GM12878 (cell line): ENCODE measurements around the gene NRXN3. TPM values are rescaled to one million over a fixed set of nuclear protein-coding genes. Genes with fewer than 3 reads are reported as not detected.

ENCODE experiments used
- ATAC-seq: fragments of 200-7000 bp; cut with Tn5 transposase; 3 replicates; pipeline ENCODE4 v1.9.1; 2020; ENCODE audit warnings: mild to moderate bottlenecking, moderate library complexity
- BruUV-seq: library from RNA; stranded (reverse); fragments of 400-500 nt; replicated peaks from 2 replicates; lab custom pipeline; 2021; lab: Mats Ljungman, UMichigan
- CTCF ChIA-PET: fragments of 300-600 bp; sonication (Branson Sonifier 250); formaldehyde crosslinking; extraction: SDS; loops from one replicate; lab custom pipeline; 2021; ENCODE audit warnings: inconsistent platforms; lab: Yijun Ruan, JAX
- POLR2A ChIA-PET: fragments of 350-600 bp; formaldehyde crosslinking; extraction: SDS; loops from one replicate; lab custom pipeline; 2021; ENCODE audit warnings: inconsistent platforms; lab: Charles Lee
- RAD21 ChIA-PET: fragments of 300-600 bp; sonication (Branson Sonifier 250); formaldehyde crosslinking; loops from one replicate; lab custom pipeline; 2023; ENCODE audit warnings: antibody characterized with exemption; ENCODE audit not compliant: unreplicated experiment; lab: Charles Lee
- SMC1A ChIA-PET: fragments of 300-600 bp; sonication (Branson Sonifier 250); formaldehyde crosslinking; loops from one replicate; lab custom pipeline; 2023; ENCODE audit not compliant: unreplicated experiment, uncharacterized antibody; lab: Charles Lee
- DNase-seq: peaks from one replicate; pipeline ENCODE4 v3.0.0-alpha.2; 2011; ENCODE audit warnings: low read depth, low spot score
- FAIRE-seq: peaks from 3 replicates; lab custom pipeline; 2011; peaks lifted over from hg19 to GRCh38; lab: Jason Lieb, UNC
- H2AFZ ChIP-seq: 2 replicates; pipeline ENCODE4 v1.6.0; 2011; ENCODE audit warnings: low read depth, low read length, control low read depth; ENCODE audit not compliant: control insufficient read depth
- H3K27ac ChIP-seq: 2 replicates; pipeline ENCODE4 v1.5.1; 2011; ENCODE audit warnings: control low read depth; ENCODE audit not compliant: control insufficient read depth, insufficient read depth
- H3K27me3 ChIP-seq, 2 experiments: replicated peaks in 1 of 2; 2 replicates each; pipeline versions ENCODE4 v1.6.0 to v1.6.1; 2011; ENCODE audit warnings: low read length in 1 of 2; ENCODE audit not compliant: control insufficient read depth in 2 of 2, insufficient read depth in 2 of 2
- H3K36me3 ChIP-seq, 2 experiments: 2 replicates each; pipeline ENCODE4 v1.5.1; 2011; ENCODE audit warnings: low read length in 1 of 2; ENCODE audit not compliant: control insufficient read depth in 2 of 2, insufficient read depth in 2 of 2
- H3K4me1 ChIP-seq: 2 replicates; pipeline ENCODE4 v1.6.1; 2011; ENCODE audit warnings: mild to moderate bottlenecking, low read length, moderate library complexity, mixed read lengths; ENCODE audit not compliant: control insufficient read depth, insufficient read depth
- H3K4me2 ChIP-seq: 2 replicates; pipeline ENCODE4 v1.6.0; 2011; ENCODE audit warnings: control low read depth; ENCODE audit not compliant: control insufficient read depth, insufficient read depth
- H3K4me3 ChIP-seq: fragments of 200-600 bp; sonication (generic); 2 replicates; pipeline ENCODE4 v1.5.1; 2016
- H3K79me2 ChIP-seq: 2 replicates; pipeline ENCODE4 v1.6.0; 2011; ENCODE audit warnings: low read length; ENCODE audit not compliant: control insufficient read depth, insufficient read depth
- H3K9ac ChIP-seq: 2 replicates; pipeline ENCODE4 v1.8.0; 2011; ENCODE audit warnings: low read length, control low read depth, mixed read lengths; ENCODE audit not compliant: control insufficient read depth, insufficient read depth
- H3K9me3 ChIP-seq: replicated peaks from 3 replicates; pipeline ENCODE4 v1.5.1; 2011; ENCODE audit warnings: mild to moderate bottlenecking, low read length; ENCODE audit not compliant: control insufficient read depth, insufficient read depth
- H4K20me1 ChIP-seq: 2 replicates; pipeline ENCODE4 v1.6.0; 2011; ENCODE audit not compliant: control insufficient read depth, insufficient read depth
- BCLAF1 ChIP-seq: fragments of 450-650 bp; IDR thresholded peaks from 2 replicates; pipeline ENCODE4 v1.6.1; 2017; ENCODE audit warnings: antibody characterized with exemption, mild to moderate bottlenecking, moderate library complexity
- IRF5 ChIP-seq: fragments of 450-650 bp; IDR thresholded peaks from 2 replicates; pipeline ENCODE4 v1.6.1; 2017; ENCODE audit warnings: borderline replicate concordance
- MTA3 ChIP-seq: IDR thresholded peaks from 2 replicates; pipeline ENCODE4 v1.6.1; 2012; ENCODE audit warnings: low read length, inconsistent platforms, borderline replicate concordance
- NKRF ChIP-seq: fragments of 450-650 bp; conservative IDR thresholded peaks from 2 replicates; pipeline ENCODE4 v1.6.1; 2017; ENCODE audit warnings: mild to moderate bottlenecking, moderate library complexity
- REST ChIP-seq: IDR thresholded peaks from 2 replicates; pipeline ENCODE4 v1.6.1; 2012; ENCODE audit warnings: mild to moderate bottlenecking, low read depth, low read length
- SMAD1 ChIP-seq: fragments of 450-650 bp; IDR thresholded peaks from 2 replicates; pipeline ENCODE4 v1.6.1; 2018; ENCODE audit warnings: mild to moderate bottlenecking, low read depth; ENCODE audit not compliant: partially characterized antibody
- WRNIP1 ChIP-seq: IDR thresholded peaks from 2 replicates; pipeline ENCODE4 v1.6.1; 2011; ENCODE audit warnings: low read depth, low read length, improper control_type of control experiment, borderline replicate concordance
- ZBTB4 ChIP-seq: fragments of 450-650 bp; formaldehyde crosslinking; IDR thresholded peaks from 2 replicates; pipeline ENCODE4 v1.4.0; 2022; ENCODE audit warnings: mild to moderate bottlenecking, moderate library complexity
- ZNF217 ChIP-seq: fragments of 450-650 bp; IDR thresholded peaks from 2 replicates; pipeline ENCODE4 v1.6.1; 2017; ENCODE audit warnings: antibody characterized with exemption, mild to moderate bottlenecking
- WGBS: methylation state at CpG from one replicate; pipeline ENCODE4 v1.1.6; 2016; ENCODE audit warnings: low lambda C conversion rate; ENCODE audit not compliant: insufficient replicate concordance, insufficient coverage; ENCODE audit errors: missing lambda C conversion rate; 5-methylcytosine and 5-hydroxymethylcytosine counted together
- in situ Hi-C: fragments of 300-500 bp; cut with MboI; formaldehyde crosslinking; loops from 9 replicates; pipeline ENCODE4 v1.14.3; 2018; ENCODE audit warnings: mixed read lengths
- intact Hi-C: fragments of 100-400 bp; cut with micrococcal nuclease; formaldehyde crosslinking; loops from one replicate; pipeline ENCODE4 v1.14.2; 2022; ENCODE audit not compliant: unreplicated experiment
- polyA plus RNA-seq, 11 experiments: library from polyadenylated mRNA; depleted of rRNA in 4 of 11; unstranded in 6 of 11; stranded (reverse) in 5 of 11; fragments of >200 nt; fragmentation: Nextera tagmentation in 4 of 11; fragmentation: Illumina TruSeq in 1 of 11; extraction: Ambion mirVana in 4 of 11; extraction: Trizol in 1 of 11; gene quantifications; 1 replicate in 1 of 11; 2 replicates in 10 of 11; pipeline versions ENCODE4 v1.2.1 to v1.2.3, GENCODE V29; 2011 to 2016; ENCODE audit warnings: inconsistent platforms in 2 of 11, missing spikeins in 2 of 11, low read depth in 1 of 11
- total RNA-seq, 4 experiments: library from RNA; depleted of rRNA in 3 of 4; stranded (reverse); fragments of >200 nt in 3 of 4; fragmentation: Illumina TruSeq in 1 of 4; extraction: Trizol in 1 of 4; gene quantifications; 2 replicates each; pipeline versions ENCODE4 v1.2.1 to v1.2.3, GENCODE V29; 2013 to 2021

The NRXN3 gene
- total and polyA plus RNA-seq, 10 of the 15 experiments (the other 5 are each of a cell fraction or from before 2014, with no cell fraction given), result 0.52 to 3.3 (median 1.4) TPM

- ChIA-PET RAD21 (no interaction called here), CTCF (interaction anchor here (1.0 to 1.3 kb wide), 3 partner anchors 10 to 15 kb away, joined by 3 to 4 read pairs (median 3); no protein-coding TSS in a partner anchor), SMC1A (interaction anchor here (1.0 kb wide), 1 partner anchor 18 kb away, joined by 3 read pairs; no protein-coding TSS in a partner anchor), POLR2A (no interaction called here)
- in situ Hi-C loops, result no loop called here
- DNase-seq (no peak), FAIRE-seq (no peak), ATAC-seq (no peak)
- H3K9ac ChIP-seq, result no peak overlapping the region
- no peak overlapping the region for H2AFZ ChIP-seq
- no peaks in the 10 kb centered on the region for H3K9me3 ChIP-seq
- no peaks in the 10 kb centered on the region for H3K79me2 ChIP-seq
- no peaks in the 10 kb centered on the region for H3K36me3 ChIP-seq
- H3K4me3 ChIP-seq, result no peak overlapping the region
- WGBS, result 29% methylated on average over 6 of the region's 6 CpGs
- BruUV-seq, result no TSS peak
- H3K4me2 ChIP-seq, result no peak overlapping the region
- H3K27me3 ChIP-seq, result no peaks in the 10 kb centered on the region
- no peaks in the 10 kb centered on the region for H4K20me1 ChIP-seq
- intact Hi-C loops, result no loop called here
- no peak overlapping the region for H3K27ac ChIP-seq
- H3K4me1 ChIP-seq, result no peaks in the 10 kb centered on the region
- TF ChIP-seq ZNF217 (no peak), BCLAF1 (no peak), MTA3 (no peak), IRF5 (no peak), ZBTB4 (CRISPR knock-in tag) (no peak), SMAD1 (no peak), NKRF (no peak), REST (no peak), WRNIP1 (no peak)
Measured at GRCh38 chr14:79475887-79476532, 1305.8 kb downstream of the NRXN3 start.
